T1000 (cell line): Measurements from ENCODE around the gene IFT172.
"Not testable (repeated sequence)": the region's sequence is repeated elsewhere in the genome, so short reads cannot be mapped to it uniquely, and the experiment has no call there.

Experiments used
- DNase-seq: peaks from one replicate; lab custom pipeline; 2025; ENCODE audit warnings: mixed read lengths; lab: John Stamatoyannopoulos, UW

IFT172 gene, protein sequence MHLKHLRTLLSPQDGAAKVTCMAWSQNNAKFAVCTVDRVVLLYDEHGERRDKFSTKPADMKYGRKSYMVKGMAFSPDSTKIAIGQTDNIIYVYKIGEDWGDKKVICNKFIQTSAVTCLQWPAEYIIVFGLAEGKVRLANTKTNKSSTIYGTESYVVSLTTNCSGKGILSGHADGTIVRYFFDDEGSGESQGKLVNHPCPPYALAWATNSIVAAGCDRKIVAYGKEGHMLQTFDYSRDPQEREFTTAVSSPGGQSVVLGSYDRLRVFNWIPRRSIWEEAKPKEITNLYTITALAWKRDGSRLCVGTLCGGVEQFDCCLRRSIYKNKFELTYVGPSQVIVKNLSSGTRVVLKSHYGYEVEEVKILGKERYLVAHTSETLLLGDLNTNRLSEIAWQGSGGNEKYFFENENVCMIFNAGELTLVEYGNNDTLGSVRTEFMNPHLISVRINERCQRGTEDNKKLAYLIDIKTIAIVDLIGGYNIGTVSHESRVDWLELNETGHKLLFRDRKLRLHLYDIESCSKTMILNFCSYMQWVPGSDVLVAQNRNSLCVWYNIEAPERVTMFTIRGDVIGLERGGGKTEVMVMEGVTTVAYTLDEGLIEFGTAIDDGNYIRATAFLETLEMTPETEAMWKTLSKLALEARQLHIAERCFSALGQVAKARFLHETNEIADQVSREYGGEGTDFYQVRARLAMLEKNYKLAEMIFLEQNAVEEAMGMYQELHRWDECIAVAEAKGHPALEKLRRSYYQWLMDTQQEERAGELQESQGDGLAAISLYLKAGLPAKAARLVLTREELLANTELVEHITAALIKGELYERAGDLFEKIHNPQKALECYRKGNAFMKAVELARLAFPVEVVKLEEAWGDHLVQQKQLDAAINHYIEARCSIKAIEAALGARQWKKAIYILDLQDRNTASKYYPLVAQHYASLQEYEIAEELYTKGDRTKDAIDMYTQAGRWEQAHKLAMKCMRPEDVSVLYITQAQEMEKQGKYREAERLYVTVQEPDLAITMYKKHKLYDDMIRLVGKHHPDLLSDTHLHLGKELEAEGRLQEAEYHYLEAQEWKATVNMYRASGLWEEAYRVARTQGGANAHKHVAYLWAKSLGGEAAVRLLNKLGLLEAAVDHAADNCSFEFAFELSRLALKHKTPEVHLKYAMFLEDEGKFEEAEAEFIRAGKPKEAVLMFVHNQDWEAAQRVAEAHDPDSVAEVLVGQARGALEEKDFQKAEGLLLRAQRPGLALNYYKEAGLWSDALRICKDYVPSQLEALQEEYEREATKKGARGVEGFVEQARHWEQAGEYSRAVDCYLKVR (N-terminal part only)

DNA sequence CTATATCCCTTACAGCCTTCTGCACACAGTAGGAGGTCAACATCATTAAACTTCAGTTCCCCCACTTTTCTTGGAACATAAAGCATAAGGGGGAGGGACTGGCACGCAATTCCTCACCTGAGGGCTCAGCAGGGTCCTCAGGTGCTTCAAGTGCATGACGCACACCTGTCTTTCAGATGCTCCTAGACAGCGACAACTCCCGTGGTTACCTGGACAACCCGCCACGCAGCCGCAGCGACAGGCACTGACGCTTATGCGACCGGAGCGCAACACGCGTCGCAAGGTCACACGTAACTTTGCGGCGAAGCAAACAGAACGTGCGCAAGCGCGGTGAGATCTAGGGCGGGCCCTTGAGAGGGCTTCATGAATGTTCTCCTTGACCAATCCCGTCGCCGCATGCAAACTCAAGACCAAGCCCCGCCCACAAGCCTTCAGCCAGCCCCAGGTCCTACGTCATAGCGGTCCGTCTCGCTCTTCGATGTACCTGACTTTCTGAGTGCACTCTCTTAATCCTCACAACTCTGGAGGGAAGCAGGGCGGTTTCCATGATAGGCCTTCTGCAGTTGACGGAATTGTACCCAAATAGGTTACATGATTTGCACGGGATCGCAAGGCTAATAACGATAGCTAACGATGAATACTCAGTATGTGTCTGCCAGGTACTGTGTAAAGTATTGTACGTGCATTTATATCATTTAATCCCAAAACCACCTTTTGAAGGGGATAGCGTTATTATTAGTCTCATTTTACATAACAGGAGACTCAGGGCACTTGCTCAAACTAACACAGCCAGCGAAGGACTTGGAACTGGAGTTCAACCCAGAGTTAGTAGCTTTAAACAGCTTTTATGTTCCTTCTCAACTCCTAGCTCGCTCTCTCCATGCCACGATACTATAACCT is at the start of gene IFT172:
Gene IFT172 (minus strand): TSS at position 246 of the 900 bp plus-strand sequence. CDS start 90 bp downstream, at position 156.
- peak; percentile 82 for DNase-seq

DNA sequence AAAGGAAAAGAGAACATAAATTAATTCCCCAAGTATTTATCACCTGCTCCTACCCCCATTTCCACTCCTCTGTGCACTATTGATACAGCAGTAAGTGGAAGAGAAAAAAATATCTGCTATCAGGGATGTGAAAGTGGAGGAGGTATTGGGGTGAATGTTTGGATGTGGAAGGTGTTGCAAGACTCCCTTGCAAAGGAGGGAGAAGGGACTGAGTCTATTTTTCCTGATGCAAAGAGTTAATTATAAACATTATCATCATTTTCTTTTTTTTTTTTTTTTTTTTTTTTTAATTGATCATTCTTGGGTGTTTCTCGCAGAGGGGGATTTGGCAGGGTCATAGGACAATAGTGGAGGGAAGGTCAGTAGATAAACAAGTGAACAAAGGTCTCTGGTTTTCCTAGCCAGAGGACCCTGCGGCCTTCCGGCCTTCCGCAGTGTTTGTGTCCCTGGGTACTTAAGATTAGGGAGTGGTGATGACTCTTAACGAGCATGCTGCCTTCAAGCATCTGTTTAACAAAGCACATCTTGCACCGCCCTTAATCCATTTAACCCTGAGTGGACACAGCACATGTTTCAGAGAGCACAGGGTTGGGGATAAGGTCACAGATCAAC is 49.4 kb upstream of the IFT172 start:
- DNase-seq, result not testable (repeated sequence)

DNA sequence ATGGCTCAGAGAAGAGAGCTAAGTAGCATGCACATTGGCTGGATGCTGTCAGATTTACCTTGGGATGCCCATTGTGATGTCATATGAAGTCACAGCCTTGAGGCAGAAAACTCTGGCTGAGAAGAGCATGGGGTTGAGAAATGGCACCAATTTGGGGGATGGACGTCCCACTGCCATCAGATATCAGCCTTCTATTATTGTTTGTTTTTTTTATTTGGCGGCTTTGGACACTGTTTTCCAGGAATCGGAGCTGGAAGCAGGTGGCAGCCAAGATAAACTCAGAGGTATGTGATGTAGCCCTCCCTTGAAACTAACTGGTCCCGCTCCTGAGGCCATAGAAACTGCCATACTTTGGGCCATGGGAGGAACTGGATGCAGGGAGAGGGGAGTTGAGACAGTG is 47.7 kb upstream of the IFT172 start:
- no peak for DNase-seq

DNA sequence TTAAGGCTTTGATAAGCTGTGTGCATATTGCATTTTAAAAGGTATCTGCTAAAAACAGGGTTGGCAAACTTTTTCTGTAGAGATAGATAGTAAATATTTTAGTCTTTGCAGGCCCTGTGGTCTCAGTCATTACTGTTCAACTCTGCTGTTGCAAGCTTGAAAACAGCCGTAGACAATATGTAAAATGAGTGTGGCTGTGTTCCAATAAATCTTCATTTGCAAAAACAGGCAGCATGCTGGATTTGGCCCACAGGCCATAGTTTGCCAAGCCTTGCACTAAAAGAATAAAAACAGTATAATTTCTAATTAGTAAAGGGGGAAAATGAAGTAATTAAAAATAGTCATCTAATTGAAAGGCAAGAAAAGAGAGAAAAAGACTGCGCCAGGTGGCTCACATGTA is 42.4 kb upstream of the IFT172 start:
- no peak for DNase-seq

DNA sequence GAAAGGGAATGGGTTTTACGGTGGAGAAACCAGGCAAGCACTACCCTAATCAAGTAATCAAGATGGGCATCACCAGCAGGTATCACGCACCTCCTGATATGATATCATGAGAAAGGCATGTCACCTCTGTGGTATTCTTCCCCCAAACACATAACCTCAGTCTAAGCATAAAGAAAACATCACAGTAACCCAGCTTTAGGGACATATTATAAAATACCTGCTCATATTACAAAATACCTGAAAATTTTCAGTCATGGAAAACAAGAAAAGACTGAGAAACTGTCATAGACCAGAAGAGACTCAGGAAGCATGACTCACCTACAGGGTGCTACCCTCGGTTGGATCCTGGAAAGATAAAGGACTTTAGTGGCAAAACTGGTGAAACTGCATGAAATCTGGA is 37.6 kb upstream of the IFT172 start:
- DNase-seq, result no peak

DNA sequence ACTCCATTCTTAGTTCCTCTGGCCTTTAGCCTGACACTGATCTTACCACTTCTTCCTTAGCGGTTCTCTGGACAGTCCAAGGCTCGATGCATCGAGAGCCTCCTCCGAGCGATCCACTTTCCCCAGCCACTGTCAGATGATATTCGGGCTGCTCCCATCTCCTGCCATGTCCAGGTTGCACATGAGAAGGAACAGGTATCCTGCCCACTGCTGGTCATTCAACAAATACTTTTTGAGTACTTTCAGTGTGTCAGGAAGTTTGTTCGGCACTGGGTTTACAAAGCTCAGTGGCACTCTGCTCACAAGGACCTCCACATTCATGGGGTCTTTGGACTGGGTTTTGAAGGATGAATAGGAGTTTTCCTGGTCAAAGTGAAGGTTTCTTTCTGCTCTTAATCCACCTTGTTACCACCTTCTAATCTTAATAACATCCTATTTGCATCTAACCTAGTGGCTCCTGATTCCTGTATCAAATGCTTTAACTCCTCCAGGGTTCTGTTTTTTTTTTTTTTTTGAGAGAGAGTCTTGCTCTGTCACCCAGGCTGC is 32.9 kb upstream of the IFT172 start:
- DNase-seq, result no peak

DNA sequence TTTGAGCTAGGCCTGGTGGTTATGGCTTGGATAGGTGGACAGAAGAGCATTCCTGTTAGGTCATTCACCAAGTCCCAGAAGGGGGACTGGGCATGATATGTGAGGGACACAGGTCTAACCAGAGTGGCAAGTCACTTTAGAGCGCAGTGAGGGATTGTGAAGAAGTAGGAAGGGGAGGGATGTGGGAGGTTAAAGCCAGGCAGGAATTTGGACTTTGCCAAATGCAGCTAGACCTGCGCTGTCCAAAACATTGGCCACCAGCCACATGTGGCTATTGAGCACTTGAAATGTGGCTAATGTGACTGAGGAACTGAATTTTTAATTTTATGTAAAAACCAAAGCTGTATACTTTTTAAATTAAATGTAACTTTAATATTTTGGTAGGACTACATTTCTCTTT is 30.8 kb upstream of the IFT172 start:
- DNase-seq, result no peak

DNA sequence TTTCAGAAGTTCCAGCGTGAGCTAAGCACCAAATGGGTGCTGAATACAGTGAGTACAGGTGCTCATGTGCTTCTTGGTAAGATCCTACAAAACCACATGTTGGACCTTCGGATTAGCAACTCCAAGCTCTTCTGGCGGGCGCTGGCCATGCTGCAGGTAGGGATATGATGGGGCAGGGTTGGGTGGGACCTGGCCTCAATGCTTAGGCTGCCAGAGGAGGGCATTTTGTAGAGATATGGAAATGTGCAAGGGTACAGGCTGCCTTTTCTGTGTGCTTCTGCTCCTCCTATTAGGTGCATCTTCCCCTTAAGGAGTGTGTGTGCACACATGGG is 29.2 kb upstream of the IFT172 start:
- no peak for DNase-seq

DNA sequence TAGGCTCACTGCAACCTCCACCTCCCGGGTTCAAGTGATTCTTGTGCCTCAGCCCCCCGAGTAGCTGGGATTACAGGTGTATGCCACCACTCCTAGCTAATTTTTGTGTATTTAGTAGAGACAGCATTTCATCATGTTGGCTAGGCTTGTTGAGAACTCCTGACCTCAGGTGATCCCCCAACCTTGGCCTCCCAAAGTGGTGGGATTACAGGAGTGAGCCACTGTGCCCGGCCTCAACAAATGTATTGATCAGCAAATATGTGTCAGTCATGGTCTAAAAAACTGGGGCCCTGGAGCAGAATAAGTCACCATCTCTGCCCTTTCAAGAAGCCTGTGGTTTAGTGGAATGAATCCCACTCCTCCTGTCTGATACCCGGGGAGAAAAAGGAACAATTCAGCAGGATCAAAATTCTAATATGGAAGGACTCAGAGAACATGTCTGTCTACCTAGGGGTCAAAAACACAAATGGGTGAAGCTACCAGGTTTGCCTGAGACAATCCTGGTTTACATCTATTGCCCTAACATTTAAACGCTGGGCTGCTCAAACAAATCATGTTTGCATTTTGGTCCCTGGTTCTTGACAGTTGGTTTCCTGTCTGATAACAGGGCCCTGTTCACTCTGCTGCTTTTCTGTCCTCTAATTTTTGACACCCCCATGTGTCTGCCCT is 28.7 kb upstream of the IFT172 start:
- no peak for DNase-seq

DNA sequence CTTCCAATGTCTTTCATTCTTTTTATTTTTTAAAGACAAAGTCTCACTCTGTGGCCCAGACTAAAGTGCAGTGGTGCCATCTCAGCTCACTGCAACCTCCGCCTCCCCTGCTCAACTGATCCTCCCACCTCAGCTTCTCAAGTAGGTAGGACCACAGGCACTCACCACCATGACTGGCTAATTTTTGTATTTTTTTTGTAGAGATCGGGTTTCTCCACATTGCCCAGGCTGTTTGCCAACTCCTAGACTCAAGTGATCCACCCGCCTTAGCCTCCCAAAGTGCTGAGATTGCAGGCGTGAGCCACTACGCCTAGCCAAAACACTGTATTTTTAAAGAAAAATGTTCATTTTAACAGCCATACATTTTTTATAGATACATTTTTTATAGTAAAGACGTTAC is 19.8 kb upstream of the IFT172 start:
- no peak for DNase-seq

DNA sequence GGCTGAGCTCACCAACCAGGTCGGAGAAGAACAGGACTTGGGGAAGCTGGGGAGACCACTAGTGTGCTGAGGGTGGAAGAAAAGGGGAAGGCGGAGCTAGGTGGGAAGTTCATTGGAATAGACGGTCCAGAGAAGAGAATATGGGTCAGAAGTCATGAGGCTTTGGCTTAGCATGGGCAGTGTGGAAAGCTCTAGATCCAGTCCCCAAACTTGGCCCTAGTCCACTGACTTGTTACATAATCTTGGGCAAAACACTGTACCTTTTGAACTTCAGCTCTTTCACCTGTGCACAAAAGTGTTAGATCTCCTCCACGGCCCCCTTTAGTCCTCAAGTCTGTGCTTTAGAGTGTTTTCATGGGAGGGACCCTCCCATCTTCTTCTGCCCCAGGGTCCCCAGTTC is 17.8 kb upstream of the IFT172 start:
- DNase-seq, result no peak

DNA sequence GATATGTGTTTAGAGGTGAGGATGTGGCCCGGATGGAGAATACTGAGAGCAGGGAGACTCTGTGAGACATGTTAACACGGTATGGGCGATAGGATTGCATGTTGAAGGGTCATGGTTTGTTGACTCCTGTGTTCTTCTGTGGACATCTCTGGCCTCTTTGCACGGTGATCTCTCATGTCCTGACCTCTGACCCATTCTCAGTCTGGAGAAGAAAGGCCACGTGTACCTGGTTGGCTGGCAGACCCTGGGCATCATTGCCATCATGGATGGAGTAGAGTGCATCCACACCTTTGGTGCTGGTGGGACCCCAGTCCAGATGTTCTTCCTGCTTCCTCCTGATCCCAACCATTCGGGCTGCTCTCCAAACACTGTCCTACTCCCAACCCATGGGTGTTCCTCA is 17.0 kb upstream of the IFT172 start:
- DNase-seq, result no peak

DNA sequence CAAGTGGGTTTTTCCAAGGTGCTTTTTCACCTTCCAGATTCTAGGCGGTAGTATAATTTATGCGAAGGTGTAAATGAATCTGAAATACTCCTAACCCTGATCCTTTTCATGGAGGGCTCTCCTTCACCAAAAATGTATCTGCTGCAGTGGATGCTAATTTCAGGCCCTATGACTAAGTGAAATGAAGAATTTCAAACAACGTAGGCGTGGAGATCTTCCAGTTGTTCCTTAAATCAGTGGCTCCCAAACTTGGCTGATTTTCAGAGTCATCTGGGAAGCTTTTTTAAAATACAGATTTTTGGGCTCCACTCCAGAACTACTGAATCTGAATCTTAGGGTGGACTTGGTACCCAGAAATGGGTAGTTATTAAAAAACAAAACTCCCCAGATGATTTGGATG is 12.6 kb upstream of the IFT172 start:
- no peak for DNase-seq

DNA sequence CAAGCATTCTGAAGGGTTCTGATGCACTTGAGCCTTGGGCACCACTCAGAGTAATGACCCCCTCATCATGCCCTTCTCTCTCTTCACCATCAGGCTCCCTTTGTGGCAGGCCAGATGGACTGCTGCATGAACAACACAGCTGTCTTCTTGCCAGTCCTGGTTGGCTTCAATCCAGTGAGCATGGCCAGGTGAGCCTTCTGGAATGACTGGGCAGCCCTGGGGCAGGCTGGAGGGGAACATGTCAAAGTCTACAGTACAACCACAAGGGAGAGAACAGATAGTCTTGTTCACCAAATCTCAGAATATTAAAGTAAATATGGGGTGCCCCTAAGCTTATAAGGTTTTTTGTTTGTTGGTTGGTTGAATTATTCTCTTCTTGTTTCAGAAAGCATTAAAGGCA is 11.5 kb upstream of the IFT172 start:
- no peak for DNase-seq

DNA sequence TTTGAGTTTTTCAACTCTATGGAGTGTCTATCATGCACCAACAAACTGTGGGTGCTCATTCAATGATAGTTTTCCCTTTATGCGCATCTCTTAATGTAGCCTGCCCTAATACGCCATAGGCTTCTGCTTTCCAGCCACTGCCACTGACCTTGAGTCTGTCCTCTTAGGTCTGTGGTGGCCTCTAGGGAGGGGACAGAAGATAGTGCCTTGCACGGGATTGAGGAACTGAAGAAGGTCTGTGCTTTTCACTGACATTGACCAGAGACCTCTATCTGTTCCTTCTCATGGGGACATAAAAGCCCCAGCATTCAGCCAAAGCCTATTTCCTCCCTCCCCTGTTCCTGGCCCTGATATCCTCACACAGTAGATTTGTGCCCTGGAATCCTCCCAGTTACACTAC is 9.4 kb upstream of the IFT172 start:
- DNase-seq, result no peak

DNA sequence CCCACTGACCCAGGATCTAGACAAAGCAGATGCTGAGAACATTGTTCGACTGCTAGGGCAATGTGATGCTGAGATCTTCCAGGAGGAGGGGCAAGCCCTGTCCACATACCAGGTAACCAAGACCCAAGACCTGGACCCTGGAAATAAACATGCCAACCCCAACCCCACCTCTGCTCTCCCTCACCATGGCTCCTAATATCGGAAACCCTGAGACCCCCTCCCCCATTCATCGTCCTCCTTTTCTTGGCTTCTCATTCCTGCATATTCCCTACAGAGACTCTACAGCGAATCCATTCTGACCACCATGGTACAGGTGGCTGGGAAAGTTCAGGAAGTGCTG is 7.7 kb upstream of the IFT172 start:
- no peak for DNase-seq

DNA sequence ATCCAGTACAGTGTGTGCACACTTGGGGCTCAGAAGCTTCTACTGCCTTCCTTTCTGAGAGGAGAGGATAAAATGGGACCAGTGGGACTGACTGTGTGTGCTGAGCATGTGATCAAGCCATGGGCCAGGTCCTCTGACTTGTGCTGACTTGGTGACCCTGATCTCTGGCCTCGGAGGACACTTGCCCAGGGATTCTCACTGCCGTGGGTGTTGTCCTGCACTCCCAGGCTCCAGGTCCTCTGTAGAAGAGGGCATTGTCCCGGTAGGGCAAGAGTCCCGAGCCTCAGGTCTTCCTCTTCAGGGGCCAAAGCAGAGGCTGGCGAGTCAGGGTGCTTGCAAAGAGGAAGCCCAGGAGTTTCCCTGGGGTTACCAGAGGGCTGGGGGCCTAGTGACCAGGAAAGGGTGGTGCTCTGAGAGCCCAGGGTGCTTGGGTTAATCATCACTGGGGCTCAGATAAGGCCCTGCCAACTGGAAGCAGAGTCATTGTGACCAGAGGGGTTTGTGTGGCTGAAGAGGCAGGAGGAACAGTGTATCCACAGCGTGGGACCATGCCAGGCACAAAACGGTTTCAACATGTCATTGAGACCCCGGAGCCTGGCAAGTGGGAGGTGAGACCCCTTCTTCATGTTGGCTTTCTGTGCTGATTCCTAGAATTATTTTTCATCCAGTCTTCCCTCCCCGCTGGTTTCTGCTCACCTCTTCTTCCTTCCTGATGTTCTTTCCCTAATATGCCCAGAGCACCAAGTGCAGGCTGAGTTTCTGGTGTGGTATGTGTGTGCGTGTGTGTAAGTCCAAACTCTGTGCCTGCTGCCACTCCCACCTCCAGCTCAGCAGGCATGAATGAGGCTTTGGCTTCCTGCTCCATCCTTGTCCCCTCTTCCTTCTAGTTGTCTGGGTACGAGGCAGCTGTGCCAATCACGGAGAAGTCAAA is 7.1 kb upstream of the IFT172 start, which contains the start of gene GCKR:
Gene GCKR (plus strand): TSS at position 483 of the 931 bp plus-strand sequence. CDS start 66 bp downstream, at position 549.
- DNase-seq, result no peak

DNA sequence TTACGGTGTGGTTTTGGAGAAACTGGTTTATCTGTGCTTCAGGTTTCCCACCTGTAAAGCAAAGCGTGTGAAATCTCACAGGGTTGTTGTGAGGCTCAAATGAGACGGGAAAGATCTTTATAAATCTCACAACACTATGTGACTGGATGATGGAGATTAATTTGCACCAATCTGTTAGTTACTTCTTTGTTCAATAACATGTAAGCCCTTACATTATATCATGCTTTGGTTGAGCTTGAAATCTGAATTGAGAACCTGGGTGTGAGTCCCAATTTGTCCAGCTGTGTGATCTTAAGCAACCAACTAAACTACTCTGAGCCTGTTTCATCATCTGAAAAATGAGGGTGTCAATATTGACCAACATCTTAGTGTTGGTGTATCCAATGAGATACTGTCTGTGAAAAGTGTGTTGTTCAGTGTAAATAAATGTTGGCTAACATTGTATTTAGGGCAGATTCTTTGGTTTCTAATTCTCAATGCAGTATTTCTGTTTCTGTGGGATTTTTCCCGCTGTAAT is 6.4 kb upstream of the IFT172 start:
- DNase-seq, result no peak
